Measurements from ENCODE around the gene NIPBL. TPM values are rescaled to one million over a fixed set of nuclear protein-coding genes. Genes with fewer than 3 reads are reported as not detected.

Gene NIPBL
- total RNA-seq, 1 donor from 2014 or later = 63.0 TPM

DNA sequence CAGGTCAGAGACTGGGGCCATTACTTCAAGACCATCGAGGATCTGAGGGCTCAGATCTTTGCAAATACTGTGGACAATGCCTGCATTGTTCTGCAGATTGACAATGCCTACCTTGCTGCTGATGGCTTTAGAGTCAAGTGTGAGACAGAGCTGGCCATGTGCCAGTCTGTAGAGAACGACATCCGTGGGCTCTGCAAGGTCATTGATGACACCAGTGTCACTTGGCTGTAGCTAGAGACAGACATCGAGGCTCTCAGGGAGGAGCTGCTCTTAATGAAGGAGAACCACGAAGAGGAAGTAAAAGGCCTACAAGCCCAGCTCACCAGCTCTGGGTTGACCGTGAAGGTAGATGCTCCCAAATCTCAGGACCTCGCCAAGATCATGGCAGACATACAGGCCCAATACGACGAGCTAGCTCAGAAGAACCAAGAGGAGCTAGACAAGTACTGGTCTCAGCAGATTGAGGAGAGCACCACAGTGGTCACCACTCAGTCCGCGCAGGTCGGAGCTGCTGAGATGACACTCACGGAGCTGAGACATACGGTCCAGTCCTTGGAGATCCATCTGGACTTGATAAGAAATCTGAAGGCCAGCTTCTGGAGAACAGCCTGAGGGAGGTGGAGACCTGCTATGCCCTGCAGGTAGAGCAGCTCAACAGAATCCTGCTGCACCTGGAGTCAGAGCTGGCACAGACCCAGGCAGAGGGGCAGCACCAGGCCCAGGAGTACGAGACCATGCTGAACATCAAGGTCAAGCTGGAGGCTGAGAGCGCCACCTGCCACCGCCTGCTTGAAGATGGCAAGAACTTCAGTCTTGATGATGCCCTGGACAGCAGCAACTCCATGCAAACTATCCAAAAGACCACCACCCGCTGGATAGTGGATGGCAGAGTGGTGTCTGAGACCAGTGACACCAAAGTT is 9.3 kb downstream of the NIPBL start:
- peaks cover 35% of the 10 kb centered on the region for H3K4me1 ChIP-seq
- intact Hi-C loops (cut with DNase I) = no loop called here
- ATAC-seq = no peak

GRCh38 chr5:36886791-36887190 is 10.2 kb downstream of the NIPBL start:
- TF ChIP-seq, protein P1, sequence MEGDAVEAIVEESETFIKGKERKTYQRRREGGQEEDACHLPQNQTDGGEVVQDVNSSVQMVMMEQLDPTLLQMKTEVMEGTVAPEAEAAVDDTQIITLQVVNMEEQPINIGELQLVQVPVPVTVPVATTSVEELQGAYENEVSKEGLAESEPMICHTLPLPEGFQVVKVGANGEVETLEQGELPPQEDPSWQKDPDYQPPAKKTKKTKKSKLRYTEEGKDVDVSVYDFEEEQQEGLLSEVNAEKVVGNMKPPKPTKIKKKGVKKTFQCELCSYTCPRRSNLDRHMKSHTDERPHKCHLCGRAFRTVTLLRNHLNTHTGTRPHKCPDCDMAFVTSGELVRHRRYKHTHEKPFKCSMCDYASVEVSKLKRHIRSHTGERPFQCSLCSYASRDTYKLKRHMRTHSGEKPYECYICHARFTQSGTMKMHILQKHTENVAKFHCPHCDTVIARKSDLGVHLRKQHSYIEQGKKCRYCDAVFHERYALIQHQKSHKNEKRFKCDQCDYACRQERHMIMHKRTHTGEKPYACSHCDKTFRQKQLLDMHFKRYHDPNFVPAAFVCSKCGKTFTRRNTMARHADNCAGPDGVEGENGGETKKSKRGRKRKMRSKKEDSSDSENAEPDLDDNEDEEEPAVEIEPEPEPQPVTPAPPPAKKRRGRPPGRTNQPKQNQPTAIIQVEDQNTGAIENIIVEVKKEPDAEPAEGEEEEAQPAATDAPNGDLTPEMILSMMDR (IDR thresholded peaks at IDR 0.05) = no peak
- no peak overlapping the region for H3K27ac ChIP-seq

More for the DNA sequence above, 9.3 kb downstream of the NIPBL start:
- Histone ChIP-seq H3K36me3 (no peaks in the 10 kb centered on the region), H3K9me3 (no peaks in the 10 kb centered on the region), H3K4me3 (no peak overlapping the region), H3K27me3 (no peaks in the 10 kb centered on the region), H3K27ac (no peak overlapping the region)
- TF ChIP-seq, protein P1 (IDR thresholded peaks at IDR 0.05) = no peak
- DNase-seq = no peak

DNA sequence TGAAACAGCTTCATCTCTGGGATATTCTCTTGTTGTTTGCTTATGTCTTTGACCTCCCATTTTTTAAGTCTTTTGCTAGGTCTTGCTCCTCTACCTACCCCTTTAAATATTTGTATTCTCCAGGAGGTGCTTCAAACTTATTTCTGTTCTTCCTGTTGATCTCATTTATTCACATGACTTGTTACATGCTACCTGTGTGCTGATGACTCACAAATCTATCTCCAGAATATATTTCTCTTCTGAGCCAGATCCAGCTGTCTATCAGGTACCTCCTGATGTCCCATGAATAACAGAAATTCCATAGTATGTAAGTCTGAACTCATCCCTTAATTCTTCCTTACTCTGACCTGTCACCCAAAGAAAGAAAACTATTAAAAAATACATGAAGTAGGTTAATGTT is 11.0 kb downstream of the NIPBL start:
- ATAC-seq = no peak
- no peaks in the 10 kb centered on the region for H3K9me3 ChIP-seq

More at GRCh38 chr5:36886791-36887190, 10.2 kb downstream of the NIPBL start:
- H3K4me3 ChIP-seq = no peak overlapping the region
- H3K4me1 ChIP-seq = peaks cover 27% of the 10 kb centered on the region
- ATAC-seq = no peak
- DNase-seq = no peak
- no peaks in the 10 kb centered on the region for H3K36me3 ChIP-seq
- H3K27me3 ChIP-seq = no peaks in the 10 kb centered on the region
- intact Hi-C loops (cut with DNase I) = no loop called here
- H3K9me3 ChIP-seq = no peaks in the 10 kb centered on the region

GRCh38 chr5:36888303-36888702 is 11.7 kb downstream of the NIPBL start:
- no peak overlapping the region for H3K4me3 ChIP-seq
- no peaks in the 10 kb centered on the region for H3K27me3 ChIP-seq
- TF ChIP-seq, protein P1 (IDR thresholded peaks at IDR 0.05) = no peak
- H3K4me1 ChIP-seq = peaks cover 16% of the 10 kb centered on the region
- intact Hi-C loops (cut with DNase I) = no loop called here
- ATAC-seq = no peak
- no peak for DNase-seq
- H3K36me3 ChIP-seq = no peaks in the 10 kb centered on the region
- H3K27ac ChIP-seq = no peak overlapping the region
- no peaks in the 10 kb centered on the region for H3K9me3 ChIP-seq

More for the DNA sequence above, 11.0 kb downstream of the NIPBL start:
- intact Hi-C loops (cut with DNase I) = no loop called here
- H3K36me3 ChIP-seq = no peaks in the 10 kb centered on the region
- no peak overlapping the region for H3K27ac ChIP-seq
- H3K4me1 ChIP-seq = peaks cover 24% of the 10 kb centered on the region
- H3K27me3 ChIP-seq = no peaks in the 10 kb centered on the region
- TF ChIP-seq, protein P1 (IDR thresholded peaks at IDR 0.05) = no peak
- no peak for DNase-seq
- H3K4me3 ChIP-seq = no peak overlapping the region

DNA sequence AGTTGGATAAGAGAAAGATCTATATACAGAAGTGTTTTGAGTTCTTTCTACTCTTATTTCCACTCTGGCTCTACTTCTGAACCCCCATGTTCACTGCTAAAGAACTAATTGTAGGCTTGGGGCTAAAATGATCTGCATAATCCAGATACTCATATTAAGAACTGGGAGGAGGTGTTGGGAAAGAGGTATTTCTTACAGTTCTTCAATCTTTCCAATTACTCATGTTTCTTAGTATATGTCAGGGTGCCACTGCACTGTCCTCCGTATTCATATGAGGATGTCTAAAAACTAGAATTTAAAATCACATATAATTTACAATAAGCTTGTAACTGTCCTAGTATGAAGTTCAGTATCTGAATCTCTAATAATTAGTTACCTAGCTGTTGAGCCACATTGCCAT is 12.7 kb downstream of the NIPBL start:
- TF ChIP-seq, protein P1 (IDR thresholded peaks at IDR 0.05) = no peak
- intact Hi-C loops (cut with DNase I) = no loop called here
- DNase-seq (no peak), ATAC-seq (no peak)
- Histone ChIP-seq H3K4me3 (no peak overlapping the region), H3K27ac (no peak overlapping the region), H3K36me3 (no peaks in the 10 kb centered on the region), H3K27me3 (no peaks in the 10 kb centered on the region), H3K4me1 (peaks cover 7% of the 10 kb centered on the region), H3K9me3 (no peaks in the 10 kb centered on the region)
